IPS-NIHi7 (cell line): ENCODE data around the gene ADI1.
"Not testable (repeated sequence)": the region's sequence is repeated elsewhere in the genome, so short reads cannot be mapped to it uniquely, and the experiment has no call there.

Source experiments
- DNase-seq: peaks from one replicate; pipeline ENCODE4 v3.0.0; 2012; ENCODE audit warnings: mixed read lengths; ENCODE audit errors: extremely low spot score

ADI1 gene

GRCh38 chr2:3448441-3448911 lies 70.9 kb downstream of the ADI1 start:
- DNase-seq, result not testable (repeated sequence)

GRCh38 chr2:3447789-3448317 lies 71.5 kb downstream of the ADI1 start:
- DNase-seq, result no peak
